ENCODE data around the gene NUTM2B. TPM values are rescaled to one million over a fixed set of nuclear protein-coding genes. Genes with fewer than 3 reads are reported as not detected.
A peak's percentile ranks its signal among the peaks of the same experiment; 100 is the strongest.
"Not testable (repeated sequence)": the region's sequence is repeated elsewhere in the genome, so short reads cannot be mapped to it uniquely, and the experiment has no call there.

Gene NUTM2B
- total RNA-seq, 2 donors from 2014 or later: 0.35 to 0.73 TPM

GRCh38 chr10:79683884-79684720 lies 18.9 kb upstream of the NUTM2B start:
- 93 to 96% methylated on average over 28 to 41 of the region's 41 CpGs for WGBS, 2 experiments (ENCODE audit: insufficient coverage in 1 of 2, insufficient read length in 1 of 2)

DNA sequence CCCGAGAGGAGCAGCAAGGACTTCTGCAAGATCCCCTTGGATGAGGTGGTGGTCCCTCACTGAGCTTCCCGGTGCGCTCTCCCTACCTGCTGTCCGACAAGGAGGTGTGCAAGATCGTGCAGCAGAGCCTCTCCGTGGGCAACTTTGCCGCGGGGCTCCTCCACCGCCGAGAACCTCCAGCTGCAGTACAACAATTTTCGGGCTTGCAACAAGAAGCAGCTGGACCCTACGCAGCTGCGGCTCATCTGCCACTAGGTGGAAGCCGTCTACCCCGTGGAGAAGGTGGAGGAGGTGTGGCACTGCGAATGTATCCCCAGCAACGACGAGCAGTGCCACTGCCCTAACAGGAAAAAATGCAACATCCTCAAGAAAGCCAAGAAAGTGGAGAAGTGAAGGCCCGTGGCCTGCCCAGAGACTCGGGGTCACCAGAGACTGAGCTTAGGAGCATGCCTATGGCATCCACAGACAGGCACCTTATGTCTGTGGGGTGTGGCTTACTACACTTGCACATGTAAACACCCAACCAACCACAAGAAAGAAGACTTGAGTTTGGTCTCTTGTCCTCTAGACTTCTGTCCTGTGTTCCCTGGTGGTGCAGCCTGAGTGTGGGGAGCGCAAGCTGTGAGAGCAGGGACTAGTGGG lies 17.9 kb upstream of the NUTM2B start:
- not testable (repeated sequence) for H3K9ac ChIP-seq (ENCODE audit: extremely low read depth, low read length, poor library complexity, severe bottlenecking); H3K36me3 Mint-ChIP-seq (ENCODE audit: low read depth); H3K9me3 ChIP-seq (ENCODE audit: control insufficient read depth, low read length); H3K4me3 Mint-ChIP-seq; H3K36me3 ChIP-seq (ENCODE audit: control insufficient read depth, insufficient read depth, low read length); H3K4me1 ChIP-seq (ENCODE audit: control insufficient read depth, insufficient read depth, low read length); H3K4me3 ChIP-seq (ENCODE audit: low read length); H3K27me3 Mint-ChIP-seq (ENCODE audit: insufficient read depth); H3K9me3 Mint-ChIP-seq; H3K4me1 Mint-ChIP-seq; H3K27ac Mint-ChIP-seq; H3K27ac ChIP-seq (ENCODE audit: low read depth, low read length); H3K27me3 ChIP-seq (ENCODE audit: control insufficient read depth, insufficient read depth, low read length, poor library complexity, severe bottlenecking)
- TF ChIP-seq, protein P1, sequence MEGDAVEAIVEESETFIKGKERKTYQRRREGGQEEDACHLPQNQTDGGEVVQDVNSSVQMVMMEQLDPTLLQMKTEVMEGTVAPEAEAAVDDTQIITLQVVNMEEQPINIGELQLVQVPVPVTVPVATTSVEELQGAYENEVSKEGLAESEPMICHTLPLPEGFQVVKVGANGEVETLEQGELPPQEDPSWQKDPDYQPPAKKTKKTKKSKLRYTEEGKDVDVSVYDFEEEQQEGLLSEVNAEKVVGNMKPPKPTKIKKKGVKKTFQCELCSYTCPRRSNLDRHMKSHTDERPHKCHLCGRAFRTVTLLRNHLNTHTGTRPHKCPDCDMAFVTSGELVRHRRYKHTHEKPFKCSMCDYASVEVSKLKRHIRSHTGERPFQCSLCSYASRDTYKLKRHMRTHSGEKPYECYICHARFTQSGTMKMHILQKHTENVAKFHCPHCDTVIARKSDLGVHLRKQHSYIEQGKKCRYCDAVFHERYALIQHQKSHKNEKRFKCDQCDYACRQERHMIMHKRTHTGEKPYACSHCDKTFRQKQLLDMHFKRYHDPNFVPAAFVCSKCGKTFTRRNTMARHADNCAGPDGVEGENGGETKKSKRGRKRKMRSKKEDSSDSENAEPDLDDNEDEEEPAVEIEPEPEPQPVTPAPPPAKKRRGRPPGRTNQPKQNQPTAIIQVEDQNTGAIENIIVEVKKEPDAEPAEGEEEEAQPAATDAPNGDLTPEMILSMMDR (conservative IDR thresholded peaks at IDR 0.05): peak; percentile 67
- peak; percentile 81 for DNase-seq
- 84 to 88% methylated on average over 8 to 21 of the region's 21 CpGs for WGBS, 2 experiments (ENCODE audit: insufficient coverage in 1 of 2, insufficient read length in 1 of 2)

More at GRCh38 chr10:79683884-79684720, 18.9 kb upstream of the NUTM2B start:
- H3K36me3 Mint-ChIP-seq (ENCODE audit: low read depth); H3K9me3 ChIP-seq (ENCODE audit: control insufficient read depth, low read length); H3K9me3 Mint-ChIP-seq; H3K36me3 ChIP-seq (ENCODE audit: control insufficient read depth, insufficient read depth, low read length); H3K4me1 ChIP-seq (ENCODE audit: control insufficient read depth, insufficient read depth, low read length); H3K4me3 ChIP-seq (ENCODE audit: low read length); H3K4me3 Mint-ChIP-seq; H3K9ac ChIP-seq (ENCODE audit: extremely low read depth, low read length, poor library complexity, severe bottlenecking); H3K27ac Mint-ChIP-seq; H3K4me1 Mint-ChIP-seq; H3K27me3 ChIP-seq (ENCODE audit: control insufficient read depth, insufficient read depth, low read length, poor library complexity, severe bottlenecking); DNase-seq; H3K27me3 Mint-ChIP-seq (ENCODE audit: insufficient read depth); H3K27ac ChIP-seq (ENCODE audit: low read depth, low read length): not testable (repeated sequence)

- not testable (repeated sequence) for H3K9me3 Mint-ChIP-seq; H3K27ac ChIP-seq (ENCODE audit: low read depth, low read length); H3K4me1 ChIP-seq (ENCODE audit: control insufficient read depth, insufficient read depth, low read length); H3K27me3 Mint-ChIP-seq (ENCODE audit: insufficient read depth); H3K36me3 Mint-ChIP-seq (ENCODE audit: low read depth); DNase-seq; H3K4me3 ChIP-seq (ENCODE audit: low read length); H3K27me3 ChIP-seq (ENCODE audit: control insufficient read depth, insufficient read depth, low read length, poor library complexity, severe bottlenecking); H3K4me3 Mint-ChIP-seq; H3K36me3 ChIP-seq (ENCODE audit: control insufficient read depth, insufficient read depth, low read length); H3K4me1 Mint-ChIP-seq; H3K27ac Mint-ChIP-seq; H3K9ac ChIP-seq (ENCODE audit: extremely low read depth, low read length, poor library complexity, severe bottlenecking); H3K9me3 ChIP-seq (ENCODE audit: control insufficient read depth, low read length)
- 98% methylated on average over 4 of the region's 4 CpGs; no CpG with 5 or more reads in 1 of the 2 experiments for WGBS, 2 experiments (ENCODE audit: insufficient coverage in 1 of 2, insufficient read length in 1 of 2)
These were observed 16.4 kb upstream of the NUTM2B start for GRCh38 chr10:79686595-79686994.

- not testable (repeated sequence) for H3K27me3 Mint-ChIP-seq (ENCODE audit: insufficient read depth); H3K4me3 Mint-ChIP-seq; H3K4me1 Mint-ChIP-seq; H3K27me3 ChIP-seq (ENCODE audit: control insufficient read depth, insufficient read depth, low read length, poor library complexity, severe bottlenecking); H3K4me3 ChIP-seq (ENCODE audit: low read length); H3K4me1 ChIP-seq (ENCODE audit: control insufficient read depth, insufficient read depth, low read length); H3K36me3 Mint-ChIP-seq (ENCODE audit: low read depth); DNase-seq; H3K27ac Mint-ChIP-seq; H3K36me3 ChIP-seq (ENCODE audit: control insufficient read depth, insufficient read depth, low read length); H3K9me3 ChIP-seq (ENCODE audit: control insufficient read depth, low read length); H3K27ac ChIP-seq (ENCODE audit: low read depth, low read length); H3K9ac ChIP-seq (ENCODE audit: extremely low read depth, low read length, poor library complexity, severe bottlenecking); H3K9me3 Mint-ChIP-seq
- WGBS, 2 experiments (ENCODE audit: insufficient coverage in 1 of 2, insufficient read length in 1 of 2): 90 to 100% methylated on average over 3 to 5 of the region's 6 CpGs
These were observed 15.4 kb upstream of the NUTM2B start for GRCh38 chr10:79687406-79688150.

- not testable (repeated sequence) for DNase-seq; H3K36me3 Mint-ChIP-seq (ENCODE audit: low read depth); H3K4me1 ChIP-seq (ENCODE audit: control insufficient read depth, insufficient read depth, low read length); H3K4me3 Mint-ChIP-seq; H3K27me3 Mint-ChIP-seq (ENCODE audit: insufficient read depth); H3K9me3 Mint-ChIP-seq; H3K4me3 ChIP-seq (ENCODE audit: low read length); H3K9ac ChIP-seq (ENCODE audit: extremely low read depth, low read length, poor library complexity, severe bottlenecking); H3K27me3 ChIP-seq (ENCODE audit: control insufficient read depth, insufficient read depth, low read length, poor library complexity, severe bottlenecking); H3K36me3 ChIP-seq (ENCODE audit: control insufficient read depth, insufficient read depth, low read length); H3K27ac ChIP-seq (ENCODE audit: low read depth, low read length); H3K9me3 ChIP-seq (ENCODE audit: control insufficient read depth, low read length); H3K27ac Mint-ChIP-seq; H3K4me1 Mint-ChIP-seq
- 91 to 100% methylated on average over 1 to 3 of the region's 4 CpGs for WGBS, 2 experiments (ENCODE audit: insufficient coverage in 1 of 2, insufficient read length in 1 of 2)
These were observed 14.2 kb upstream of the NUTM2B start for GRCh38 chr10:79688798-79689197.

GRCh38 chr10:79696596-79696995 lies 6.4 kb upstream of the NUTM2B start:
- H3K27ac Mint-ChIP-seq; H3K4me1 ChIP-seq (ENCODE audit: control insufficient read depth, insufficient read depth, low read length); H3K4me3 Mint-ChIP-seq; H3K27me3 ChIP-seq (ENCODE audit: control insufficient read depth, insufficient read depth, low read length, poor library complexity, severe bottlenecking); H3K9ac ChIP-seq (ENCODE audit: extremely low read depth, low read length, poor library complexity, severe bottlenecking); DNase-seq; H3K36me3 ChIP-seq (ENCODE audit: control insufficient read depth, insufficient read depth, low read length); H3K27ac ChIP-seq (ENCODE audit: low read depth, low read length); H3K9me3 ChIP-seq (ENCODE audit: control insufficient read depth, low read length); H3K36me3 Mint-ChIP-seq (ENCODE audit: low read depth); H3K9me3 Mint-ChIP-seq; H3K27me3 Mint-ChIP-seq (ENCODE audit: insufficient read depth); H3K4me1 Mint-ChIP-seq; H3K4me3 ChIP-seq (ENCODE audit: low read length): not testable (repeated sequence)
- no CpG with 5 or more reads among the region's 6 CpGs for WGBS, 2 experiments (ENCODE audit: insufficient coverage in 1 of 2, insufficient read length in 1 of 2)

Measured in endodermal cell (in vitro differentiated cells).